Muscle of leg (tissue), 11 donors: ENCODE data around the gene ABCC6. TPM values are rescaled to one million over a fixed set of nuclear protein-coding genes. Genes with fewer than 3 reads are reported as not detected.
"Not testable (repeated sequence)": the region's sequence is repeated elsewhere in the genome, so short reads cannot be mapped to it uniquely, and the experiment has no call there.

Source experiments
- DNase-seq: peaks from one replicate; pipeline ENCODE4 v3.0.0; 2013
- H3K27ac ChIP-seq: one replicate; pipeline ENCODE4 v1.5.1; 2013; ENCODE audit warnings: mild to moderate bottlenecking, low read length, control low read depth
- H3K27me3 ChIP-seq: one replicate; pipeline ENCODE4 v1.6.1; 2013; ENCODE audit warnings: low read length; ENCODE audit not compliant: control insufficient read depth, insufficient read depth
- H3K36me3 ChIP-seq: one replicate; pipeline ENCODE4 v1.6.1; 2013; ENCODE audit warnings: low read length; ENCODE audit not compliant: control insufficient read depth, insufficient read depth
- H3K4me1 ChIP-seq: one replicate; pipeline ENCODE4 v1.6.1; 2013; ENCODE audit warnings: low read length; ENCODE audit not compliant: control insufficient read depth, insufficient read depth
- H3K4me3 ChIP-seq: one replicate; pipeline ENCODE4 v1.5.1; 2013; ENCODE audit warnings: low read length, control low read depth
- H3K9me3 ChIP-seq: replicated peaks from 2 replicates; pipeline ENCODE4 v1.6.1; 2013; ENCODE audit warnings: low read depth, low read length; ENCODE audit not compliant: control insufficient read depth
- WGBS: methylation state at CpG from one replicate; pipeline ENCODE4 v1.1.5; 2013; ENCODE audit warnings: missing lambda C conversion rate; ENCODE audit not compliant: insufficient coverage; 5-methylcytosine and 5-hydroxymethylcytosine counted together
- polyA plus RNA-seq, 8 donors: library from polyadenylated mRNA; unstranded; fragments of 120-200 nt; gene quantifications; one replicate each; pipeline versions ENCODE4 v1.2.1 to v1.2.3, GENCODE V29; 2013; ENCODE audit warnings: inconsistent platforms in 1 of 8, low replicate concordance in 1 of 8; ENCODE audit not compliant: insufficient read length in 8 of 8, insufficient read depth in 1 of 8
- total RNA-seq: library from RNA; stranded (reverse); fragments of 120-200 nt; gene quantifications from one replicate; pipeline ENCODE4 v1.2.4, GENCODE V29; 2013

Gene ABCC6
- total and polyA plus RNA-seq, 9 donors = 0.91 to 4.9 (median 1.5) TPM

DNA sequence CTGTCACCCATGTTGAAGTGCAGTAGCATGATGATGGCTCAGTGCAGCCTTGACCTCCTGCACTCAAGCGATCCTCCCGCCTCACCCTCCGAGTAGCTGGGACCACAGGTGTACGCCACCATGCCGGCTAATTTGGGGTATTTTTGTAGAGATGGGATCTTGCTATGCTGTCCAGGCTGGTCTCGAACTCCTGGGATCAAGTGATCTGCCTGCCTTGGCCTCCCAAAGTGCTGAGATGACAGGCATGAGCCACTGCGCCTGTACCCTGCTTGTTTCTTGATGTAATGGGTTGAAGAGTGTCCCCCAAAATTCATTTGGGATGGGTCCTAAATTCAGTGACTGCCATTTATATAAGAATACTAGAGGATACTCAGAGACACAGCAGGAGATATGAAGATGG lies 57.2 kb downstream of the ABCC6 start:
- Histone ChIP-seq H3K27ac (no peak overlapping the region), H3K9me3 (no peaks in the 10 kb centered on the region), H3K36me3 (no peaks in the 10 kb centered on the region), H3K4me1 (no peaks in the 10 kb centered on the region), H3K27me3 (no peaks in the 10 kb centered on the region), H3K4me3 (no peak overlapping the region)
- 92% methylated on average over 2 of the region's 7 CpGs for WGBS
- no peak for DNase-seq

GRCh38 chr16:16164243-16164642 lies 59.1 kb downstream of the ABCC6 start:
- Histone ChIP-seq H3K36me3 (no peaks in the 10 kb centered on the region), H3K27me3 (no peaks in the 10 kb centered on the region), H3K9me3 (peaks cover 8% of the 10 kb centered on the region), H3K4me3 (no peak overlapping the region), H3K4me1 (no peaks in the 10 kb centered on the region), H3K27ac (no peak overlapping the region)
- 57% methylated on average over 2 of the region's 3 CpGs for WGBS
- DNase-seq = no peak

- no peaks in the 10 kb centered on the region for H3K4me1 ChIP-seq
- no peak overlapping the region for H3K27ac ChIP-seq
- no peaks in the 10 kb centered on the region for H3K36me3 ChIP-seq
- no peaks in the 10 kb centered on the region for H3K27me3 ChIP-seq
- H3K4me3 ChIP-seq = no peak overlapping the region
- WGBS = 97% methylated on average over 5 of the region's 5 CpGs
- H3K9me3 ChIP-seq = peaks cover 13% of the 10 kb centered on the region
- DNase-seq = no peak
Measured at GRCh38 chr16:16163571-16163970, 59.7 kb downstream of the ABCC6 start.

DNA sequence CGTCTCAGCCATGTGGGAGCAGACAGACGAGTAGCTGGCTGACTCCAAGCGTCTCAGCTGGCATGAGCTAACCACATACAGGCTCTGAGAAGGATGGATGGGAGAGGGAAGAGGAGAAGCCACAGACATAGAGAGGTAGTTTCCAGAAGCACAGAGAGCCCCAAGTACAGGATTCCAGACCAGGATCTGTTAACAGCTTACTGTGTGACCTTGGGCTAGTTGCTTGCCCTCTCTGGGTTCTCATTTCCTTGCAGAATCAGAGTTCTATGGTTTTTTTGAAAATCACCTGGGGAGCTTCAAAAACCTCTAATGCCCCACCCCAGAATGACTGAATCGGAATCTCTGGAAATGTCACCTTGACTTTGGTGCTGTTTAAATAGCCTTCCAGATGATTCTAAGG lies 60.2 kb downstream of the ABCC6 start:
- no peak overlapping the region for H3K4me3 ChIP-seq
- no peaks in the 10 kb centered on the region for H3K27me3 ChIP-seq
- H3K9me3 ChIP-seq = peaks cover 16% of the 10 kb centered on the region
- no peak for DNase-seq
- H3K4me1 ChIP-seq = no peaks in the 10 kb centered on the region
- no peak overlapping the region for H3K27ac ChIP-seq
- 78% methylated on average over 3 of the region's 4 CpGs for WGBS
- no peaks in the 10 kb centered on the region for H3K36me3 ChIP-seq

DNA sequence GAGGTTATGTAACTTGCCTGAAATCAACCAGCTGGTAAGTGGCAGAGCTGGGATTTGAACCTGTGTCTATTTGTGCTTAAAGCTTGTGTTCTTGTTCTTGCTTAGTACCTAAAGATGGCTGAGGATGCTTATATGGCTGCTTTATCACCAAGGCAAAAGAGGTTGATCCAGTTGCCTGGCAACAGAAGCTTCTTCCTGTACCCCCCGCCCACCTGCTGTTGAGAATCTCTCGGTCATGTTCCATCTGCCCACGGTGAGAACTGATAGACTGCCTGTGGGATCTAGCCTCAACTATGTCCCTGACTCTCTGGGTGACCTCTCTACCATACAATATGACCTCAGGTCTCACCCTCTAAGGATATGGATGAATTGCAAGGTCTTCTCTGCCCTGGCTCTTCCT lies 60.7 kb downstream of the ABCC6 start:
- H3K27me3 ChIP-seq = no peaks in the 10 kb centered on the region
- H3K27ac ChIP-seq = no peak overlapping the region
- no peaks in the 10 kb centered on the region for H3K36me3 ChIP-seq
- H3K4me3 ChIP-seq = no peak overlapping the region
- no peaks in the 10 kb centered on the region for H3K4me1 ChIP-seq
- H3K9me3 ChIP-seq = peaks cover 18% of the 10 kb centered on the region
- DNase-seq = no peak
- 81% methylated on average over 3 of the region's 3 CpGs for WGBS

GRCh38 chr16:16161840-16162239 lies 61.5 kb downstream of the ABCC6 start:
- WGBS = 100% methylated on average over 1 of the region's 5 CpGs
- H3K9me3 ChIP-seq = peaks cover 19% of the 10 kb centered on the region
- not testable (repeated sequence) for H3K4me3 ChIP-seq, H3K36me3 ChIP-seq, H3K4me1 ChIP-seq, H3K27ac ChIP-seq, H3K27me3 ChIP-seq, DNase-seq

DNA sequence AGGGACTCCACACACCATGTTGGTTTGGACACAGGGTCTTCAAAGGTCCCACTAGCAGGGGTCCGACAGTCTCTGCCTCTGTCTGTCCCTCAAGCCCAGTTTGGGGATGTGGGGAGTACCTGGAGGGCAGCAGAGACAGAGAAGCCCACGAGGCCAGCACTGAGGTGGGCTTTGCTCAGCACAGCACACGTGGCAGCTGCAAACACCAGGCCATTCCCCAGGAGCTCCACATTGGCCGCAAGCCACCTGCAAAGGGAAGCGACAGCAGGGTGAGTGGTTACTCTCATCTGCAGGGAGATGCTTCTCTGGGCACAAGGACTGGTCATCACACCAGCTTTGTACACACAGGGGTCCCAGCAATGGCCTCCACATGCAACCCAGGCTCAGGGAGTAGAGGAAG lies 62.0 kb downstream of the ABCC6 start:
- H3K4me3 ChIP-seq = no peak overlapping the region
- 66% methylated on average over 4 of the region's 5 CpGs for WGBS
- no peak for DNase-seq
- no peaks in the 10 kb centered on the region for H3K4me1 ChIP-seq
- H3K9me3 ChIP-seq = peaks cover 19% of the 10 kb centered on the region
- H3K27me3 ChIP-seq = no peaks in the 10 kb centered on the region
- no peaks in the 10 kb centered on the region for H3K36me3 ChIP-seq
- no peak overlapping the region for H3K27ac ChIP-seq

DNA sequence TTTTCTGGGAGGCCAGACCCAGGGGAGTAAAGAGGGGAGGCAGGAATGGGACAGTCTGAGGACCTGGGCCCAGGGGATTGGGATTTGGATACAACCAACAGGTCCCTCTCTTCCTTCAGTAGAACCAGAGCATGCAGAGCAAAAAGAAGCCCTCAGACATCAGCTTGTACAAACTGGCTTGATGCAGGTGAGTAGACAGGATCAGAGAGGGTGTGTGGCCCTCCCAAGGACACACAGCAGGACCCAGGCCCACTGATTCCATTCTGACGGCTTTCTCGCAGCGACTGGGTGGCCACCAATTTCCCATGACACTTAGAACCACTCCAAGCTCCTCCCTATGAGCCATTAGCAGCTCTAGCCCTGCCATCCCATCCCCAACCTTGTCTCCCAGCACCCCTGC lies 63.6 kb downstream of the ABCC6 start:
- Histone ChIP-seq H3K27ac (no peak overlapping the region), H3K36me3 (no peaks in the 10 kb centered on the region), H3K27me3 (no peaks in the 10 kb centered on the region), H3K9me3 (peaks cover 19% of the 10 kb centered on the region), H3K4me1 (no peaks in the 10 kb centered on the region), H3K4me3 (no peak overlapping the region)
- DNase-seq = no peak
- 80% methylated on average over 3 of the region's 3 CpGs for WGBS

DNA sequence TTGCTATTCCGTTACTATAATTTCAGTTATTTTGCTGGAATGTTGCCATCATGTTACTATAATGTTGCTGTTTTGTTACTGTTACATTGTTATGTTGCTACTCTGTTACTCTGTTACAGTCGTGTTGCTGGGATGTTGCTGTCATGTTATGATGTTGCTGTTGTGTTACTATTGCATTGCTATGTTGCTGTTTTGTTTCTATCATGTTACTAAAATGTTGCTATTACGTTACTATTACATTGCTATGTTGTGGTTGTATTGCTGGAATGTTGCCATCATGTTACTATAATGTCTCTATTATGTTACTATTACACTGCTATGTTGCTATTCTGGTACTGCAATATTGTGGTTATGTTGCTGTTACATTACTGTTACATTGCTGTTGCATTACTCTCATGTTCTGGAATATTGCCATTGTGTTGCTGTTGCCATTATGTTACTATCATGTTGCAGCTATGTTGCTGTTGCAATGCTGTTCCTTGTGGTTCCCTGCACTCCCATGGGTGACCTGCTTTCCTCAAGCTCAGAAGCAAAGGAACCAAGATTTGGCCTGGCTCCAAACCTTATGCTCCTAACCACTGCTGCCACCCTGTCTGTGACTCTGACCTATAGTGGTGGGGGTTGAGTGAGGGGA lies 64.4 kb downstream of the ABCC6 start:
- no peaks in the 10 kb centered on the region for H3K4me1 ChIP-seq
- DNase-seq = no peak
- peaks cover 19% of the 10 kb centered on the region for H3K9me3 ChIP-seq
- WGBS = no CpG with 5 or more reads among the region's 3 CpGs
- H3K36me3 ChIP-seq = no peaks in the 10 kb centered on the region
- no peak overlapping the region for H3K27ac ChIP-seq
- peaks cover 4% of the 10 kb centered on the region for H3K27me3 ChIP-seq
- no peak overlapping the region for H3K4me3 ChIP-seq

DNA sequence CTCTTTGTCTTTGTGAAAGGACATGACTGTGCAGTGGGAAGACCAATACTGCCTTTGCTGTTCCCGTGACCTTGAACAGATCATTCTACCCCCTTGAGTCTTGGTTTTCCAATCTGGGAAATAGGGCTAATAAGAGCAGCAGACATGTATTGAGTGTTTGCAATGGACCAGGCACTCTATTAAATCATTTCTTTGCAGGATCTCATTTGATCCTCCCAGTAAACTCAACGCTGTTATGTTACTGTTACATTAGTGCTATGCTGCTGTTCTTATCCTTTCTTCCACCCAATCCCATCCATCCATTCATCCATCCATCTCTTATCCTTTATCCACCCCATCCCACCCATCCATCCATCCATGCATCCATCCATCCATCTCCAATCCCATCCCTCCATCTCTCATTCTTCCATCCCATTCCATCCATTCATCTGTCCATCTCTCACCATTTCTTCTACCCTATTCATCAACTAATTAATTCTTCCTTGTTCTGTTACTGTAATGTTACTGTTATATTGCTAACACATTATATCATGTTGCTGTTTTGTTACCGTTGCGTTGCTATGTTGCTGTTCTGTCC lies 65.1 kb downstream of the ABCC6 start:
- WGBS = 100% methylated on average over 1 of the region's 4 CpGs
- Histone ChIP-seq H3K4me3 (no peak overlapping the region), H3K27ac (no peak overlapping the region), H3K27me3 (peaks cover 4% of the 10 kb centered on the region), H3K9me3 (peaks cover 19% of the 10 kb centered on the region), H3K36me3 (no peaks in the 10 kb centered on the region), H3K4me1 (no peaks in the 10 kb centered on the region)
- DNase-seq = no peak

DNA sequence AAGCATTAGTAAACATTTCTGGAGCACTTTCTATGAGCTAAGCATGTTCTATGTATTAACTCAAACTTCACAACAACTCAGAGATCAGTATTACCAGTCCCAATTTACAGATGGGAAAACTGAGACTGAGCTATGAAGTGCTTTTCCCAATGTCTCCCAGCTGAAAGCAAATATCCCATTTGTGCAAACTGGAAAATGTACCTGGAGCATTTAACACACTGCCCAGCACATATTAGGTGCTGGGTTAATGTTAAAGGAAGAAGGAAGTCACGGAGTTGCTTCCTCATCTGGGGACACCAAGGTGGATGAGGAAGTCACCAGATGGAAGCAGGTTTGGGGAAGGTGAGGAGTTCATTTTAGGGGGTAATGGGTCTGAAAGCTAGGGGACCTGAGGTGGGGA lies 66.1 kb downstream of the ABCC6 start:
- Histone ChIP-seq H3K27me3 (peaks cover 4% of the 10 kb centered on the region), H3K27ac (no peak overlapping the region), H3K4me1 (no peaks in the 10 kb centered on the region), H3K9me3 (peaks cover 19% of the 10 kb centered on the region), H3K36me3 (no peaks in the 10 kb centered on the region), H3K4me3 (no peak overlapping the region)
- WGBS = 89% methylated on average over 1 of the region's 1 CpG
- no peak for DNase-seq
